OCI-LY3 (cell line): Measurements from ENCODE around the gene FSTL4.

Experiments used
- EZH2phosphoT487 ChIP-seq: fragments of 200-600 bp; shearing (Covaris generic); IDR thresholded peaks from 2 replicates; pipeline ENCODE4 v1.6.1; 2018; ENCODE audit warnings: antibody characterized with exemption, mixed run types, low read depth
- TF ChIP-seq, protein P1 (sequence below): fragments of 200-600, 300-600 bp; sonication (generic); IDR thresholded peaks from 2 replicates; pipeline ENCODE4 v1.5.1; 2014; ENCODE audit warnings: antibody characterized with exemption, low read length, low read depth

DNA sequence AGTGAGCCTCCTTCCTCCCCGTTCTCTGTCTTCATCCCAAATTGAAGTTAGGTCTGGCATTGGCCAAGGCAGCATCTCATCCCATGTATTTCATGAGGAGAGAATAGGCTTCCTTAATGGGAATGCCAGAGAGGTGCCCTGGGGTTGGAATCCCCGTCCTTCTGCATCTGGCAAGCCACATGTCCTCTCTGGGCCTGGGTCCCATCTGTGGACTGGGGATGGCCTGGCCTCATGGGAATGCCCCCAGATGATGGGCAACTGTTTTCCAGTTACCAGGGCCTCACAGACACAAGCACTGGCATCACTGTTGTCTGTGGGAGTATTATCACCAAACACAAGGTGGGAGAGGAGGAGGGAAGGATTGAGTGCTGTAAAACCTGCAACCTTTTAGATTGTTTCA is 153.9 kb downstream of the FSTL4 start:
- TF ChIP-seq, protein P1, sequence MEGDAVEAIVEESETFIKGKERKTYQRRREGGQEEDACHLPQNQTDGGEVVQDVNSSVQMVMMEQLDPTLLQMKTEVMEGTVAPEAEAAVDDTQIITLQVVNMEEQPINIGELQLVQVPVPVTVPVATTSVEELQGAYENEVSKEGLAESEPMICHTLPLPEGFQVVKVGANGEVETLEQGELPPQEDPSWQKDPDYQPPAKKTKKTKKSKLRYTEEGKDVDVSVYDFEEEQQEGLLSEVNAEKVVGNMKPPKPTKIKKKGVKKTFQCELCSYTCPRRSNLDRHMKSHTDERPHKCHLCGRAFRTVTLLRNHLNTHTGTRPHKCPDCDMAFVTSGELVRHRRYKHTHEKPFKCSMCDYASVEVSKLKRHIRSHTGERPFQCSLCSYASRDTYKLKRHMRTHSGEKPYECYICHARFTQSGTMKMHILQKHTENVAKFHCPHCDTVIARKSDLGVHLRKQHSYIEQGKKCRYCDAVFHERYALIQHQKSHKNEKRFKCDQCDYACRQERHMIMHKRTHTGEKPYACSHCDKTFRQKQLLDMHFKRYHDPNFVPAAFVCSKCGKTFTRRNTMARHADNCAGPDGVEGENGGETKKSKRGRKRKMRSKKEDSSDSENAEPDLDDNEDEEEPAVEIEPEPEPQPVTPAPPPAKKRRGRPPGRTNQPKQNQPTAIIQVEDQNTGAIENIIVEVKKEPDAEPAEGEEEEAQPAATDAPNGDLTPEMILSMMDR = no peak
- TF ChIP-seq EZH2phosphoT487 = no peak
